Measurements from ENCODE around the gene TTC39A.

TTC39A gene

DNA sequence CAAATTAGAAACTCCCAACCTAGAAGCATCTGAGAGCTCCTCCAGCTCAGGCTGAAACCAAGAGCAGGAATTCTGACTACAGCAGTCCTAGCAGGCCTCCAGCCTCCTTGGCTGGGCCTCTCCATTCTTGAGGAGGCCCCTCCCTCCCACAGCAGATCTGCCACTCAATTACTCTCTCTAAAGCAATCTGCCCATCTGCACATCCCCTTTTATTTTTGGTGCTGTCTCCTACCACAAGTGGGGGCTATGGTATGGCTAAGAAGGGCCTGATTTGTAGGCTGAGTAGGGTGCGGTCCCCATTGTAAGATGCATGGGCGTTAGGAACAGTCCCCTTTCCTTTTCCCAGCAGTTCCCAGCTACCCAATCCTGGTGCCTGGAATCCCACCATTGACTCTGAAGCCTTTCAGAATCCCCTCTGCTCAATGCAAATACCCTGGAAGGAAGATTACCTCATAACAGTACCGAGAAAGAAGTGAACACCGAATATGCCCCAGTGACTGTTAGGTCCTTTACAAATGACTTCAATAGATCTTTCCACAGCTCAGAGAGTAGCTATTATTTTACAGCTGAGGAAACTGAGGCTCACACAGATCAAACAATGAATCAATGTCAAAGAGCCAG is 11.6 kb upstream of the TTC39A start:
- H3K4me3 ChIP-seq (ENCODE audit: low read length): no peak overlapping the region
- no peak for DNase-seq (ENCODE audit: low read depth)
- TF ChIP-seq, protein P1, sequence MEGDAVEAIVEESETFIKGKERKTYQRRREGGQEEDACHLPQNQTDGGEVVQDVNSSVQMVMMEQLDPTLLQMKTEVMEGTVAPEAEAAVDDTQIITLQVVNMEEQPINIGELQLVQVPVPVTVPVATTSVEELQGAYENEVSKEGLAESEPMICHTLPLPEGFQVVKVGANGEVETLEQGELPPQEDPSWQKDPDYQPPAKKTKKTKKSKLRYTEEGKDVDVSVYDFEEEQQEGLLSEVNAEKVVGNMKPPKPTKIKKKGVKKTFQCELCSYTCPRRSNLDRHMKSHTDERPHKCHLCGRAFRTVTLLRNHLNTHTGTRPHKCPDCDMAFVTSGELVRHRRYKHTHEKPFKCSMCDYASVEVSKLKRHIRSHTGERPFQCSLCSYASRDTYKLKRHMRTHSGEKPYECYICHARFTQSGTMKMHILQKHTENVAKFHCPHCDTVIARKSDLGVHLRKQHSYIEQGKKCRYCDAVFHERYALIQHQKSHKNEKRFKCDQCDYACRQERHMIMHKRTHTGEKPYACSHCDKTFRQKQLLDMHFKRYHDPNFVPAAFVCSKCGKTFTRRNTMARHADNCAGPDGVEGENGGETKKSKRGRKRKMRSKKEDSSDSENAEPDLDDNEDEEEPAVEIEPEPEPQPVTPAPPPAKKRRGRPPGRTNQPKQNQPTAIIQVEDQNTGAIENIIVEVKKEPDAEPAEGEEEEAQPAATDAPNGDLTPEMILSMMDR (conservative IDR thresholded peaks at IDR 0.05; ENCODE audit: low read length): no peak

DNA sequence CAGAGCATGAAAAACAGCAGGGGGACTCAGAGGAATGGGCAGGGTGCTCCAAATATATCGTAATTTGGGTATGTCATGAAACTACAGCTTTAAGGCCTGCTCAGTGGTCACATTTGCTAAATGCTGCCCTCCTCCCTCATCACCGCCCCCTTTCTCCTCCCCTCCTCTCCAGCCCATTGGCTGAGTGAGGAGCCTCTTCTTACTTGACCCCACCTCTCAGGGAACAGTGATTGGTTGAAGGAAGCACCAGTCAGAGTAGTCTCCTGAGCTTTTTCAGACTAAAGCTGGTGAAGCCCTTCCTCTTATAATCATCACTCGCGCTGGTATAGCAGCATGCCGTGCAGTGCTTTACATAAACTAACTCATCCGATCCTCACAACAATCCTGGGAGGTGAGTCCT is 10.0 kb upstream of the TTC39A start:
- TF ChIP-seq, protein P1 (conservative IDR thresholded peaks at IDR 0.05; ENCODE audit: low read length): no peak
- no peak overlapping the region for H3K4me3 ChIP-seq (ENCODE audit: low read length)
- DNase-seq (ENCODE audit: low read depth): no peak

DNA sequence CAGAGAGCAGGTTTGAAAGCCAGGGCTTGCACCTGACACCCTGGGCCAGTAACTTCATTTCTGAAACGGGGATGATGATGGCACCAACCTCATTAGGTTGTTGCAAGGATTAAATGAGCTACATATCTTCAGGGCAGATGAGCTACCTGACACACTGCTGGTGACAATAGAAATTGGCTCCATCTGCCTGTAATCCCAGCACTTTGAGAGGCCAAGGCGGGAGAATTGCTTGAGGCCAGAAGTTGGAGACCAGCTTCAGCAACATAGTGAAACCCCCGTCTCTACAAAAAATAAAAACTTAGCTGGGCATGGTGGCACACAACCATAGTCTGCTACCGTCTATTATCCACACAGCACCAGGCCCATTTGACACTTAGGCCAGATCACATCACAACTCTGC is 6.3 kb upstream of the TTC39A start:
- TF ChIP-seq, protein P1 (conservative IDR thresholded peaks at IDR 0.05; ENCODE audit: low read length): no peak
- H3K4me3 ChIP-seq (ENCODE audit: low read length): no peak overlapping the region
- DNase-seq (ENCODE audit: low read depth): no peak

DNA sequence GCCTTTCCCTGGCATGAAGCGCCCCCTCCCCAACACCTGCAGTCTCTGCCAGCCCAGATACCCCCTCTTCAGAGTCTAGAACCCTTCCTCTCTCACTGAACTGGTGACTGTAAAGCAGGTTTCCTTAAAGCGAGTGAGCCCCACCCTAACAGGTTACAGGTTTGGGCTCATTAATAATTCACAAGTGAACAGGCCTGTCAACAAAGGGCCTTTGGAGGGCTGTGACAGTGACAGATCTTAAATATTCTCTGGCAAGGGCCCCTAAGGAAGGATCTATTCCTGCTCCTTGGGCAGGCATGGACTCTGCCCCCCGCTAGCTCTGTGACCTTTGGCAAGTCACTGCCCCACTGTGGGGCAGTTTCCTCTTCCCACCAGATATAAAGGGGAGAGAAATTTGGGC is 5.6 kb upstream of the TTC39A start:
- no peak overlapping the region for H3K4me3 ChIP-seq (ENCODE audit: low read length)
- TF ChIP-seq, protein P1 (conservative IDR thresholded peaks at IDR 0.05; ENCODE audit: low read length): no peak
- DNase-seq (ENCODE audit: low read depth): no peak

DNA sequence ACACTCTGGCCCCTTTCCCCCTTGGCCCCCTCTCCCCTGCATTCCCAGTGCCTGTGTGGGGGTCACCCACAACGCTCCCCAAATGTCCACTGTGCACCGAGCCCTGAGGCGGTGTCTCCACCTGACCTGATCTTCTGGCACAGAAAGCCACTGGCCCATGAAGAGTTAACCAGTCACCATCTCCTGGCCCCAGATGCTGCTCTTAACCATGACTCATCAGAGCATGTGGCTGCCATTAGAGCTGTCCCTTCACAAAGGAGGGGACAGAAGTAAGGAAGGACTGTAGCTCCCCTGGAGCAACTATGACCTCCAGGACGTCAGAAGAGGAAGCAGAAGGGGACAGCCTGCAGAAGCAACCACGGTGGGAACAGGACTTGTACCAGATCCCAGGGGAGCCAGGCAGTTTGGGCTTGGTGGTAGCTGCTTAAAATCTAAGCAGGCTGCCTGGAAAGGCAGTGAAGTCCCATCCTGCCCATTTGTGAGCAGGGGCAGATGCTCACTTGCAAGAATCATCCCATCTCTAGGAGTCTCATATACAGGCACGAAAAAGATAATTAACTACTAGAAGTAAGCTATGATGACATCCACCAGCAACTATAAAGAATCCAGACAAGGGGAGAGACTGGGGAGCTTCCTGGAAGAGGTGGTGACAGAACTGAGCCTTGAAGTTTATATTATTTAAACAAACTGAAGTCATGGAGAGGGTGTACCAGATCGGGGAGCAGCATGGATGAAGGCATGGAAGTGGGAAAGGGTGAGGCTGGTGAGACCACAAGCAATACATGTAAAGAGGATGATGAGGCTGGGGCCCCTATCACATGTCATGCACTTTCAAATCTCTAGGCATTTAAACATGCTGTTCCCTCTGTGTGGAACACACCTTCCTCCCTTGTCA is 1.1 kb upstream of the TTC39A start:
- H3K4me3 ChIP-seq (ENCODE audit: low read length): no peak overlapping the region
- TF ChIP-seq, protein P1 (conservative IDR thresholded peaks at IDR 0.05; ENCODE audit: low read length): no peak
- DNase-seq (ENCODE audit: low read depth): peak; percentile 48

DNA sequence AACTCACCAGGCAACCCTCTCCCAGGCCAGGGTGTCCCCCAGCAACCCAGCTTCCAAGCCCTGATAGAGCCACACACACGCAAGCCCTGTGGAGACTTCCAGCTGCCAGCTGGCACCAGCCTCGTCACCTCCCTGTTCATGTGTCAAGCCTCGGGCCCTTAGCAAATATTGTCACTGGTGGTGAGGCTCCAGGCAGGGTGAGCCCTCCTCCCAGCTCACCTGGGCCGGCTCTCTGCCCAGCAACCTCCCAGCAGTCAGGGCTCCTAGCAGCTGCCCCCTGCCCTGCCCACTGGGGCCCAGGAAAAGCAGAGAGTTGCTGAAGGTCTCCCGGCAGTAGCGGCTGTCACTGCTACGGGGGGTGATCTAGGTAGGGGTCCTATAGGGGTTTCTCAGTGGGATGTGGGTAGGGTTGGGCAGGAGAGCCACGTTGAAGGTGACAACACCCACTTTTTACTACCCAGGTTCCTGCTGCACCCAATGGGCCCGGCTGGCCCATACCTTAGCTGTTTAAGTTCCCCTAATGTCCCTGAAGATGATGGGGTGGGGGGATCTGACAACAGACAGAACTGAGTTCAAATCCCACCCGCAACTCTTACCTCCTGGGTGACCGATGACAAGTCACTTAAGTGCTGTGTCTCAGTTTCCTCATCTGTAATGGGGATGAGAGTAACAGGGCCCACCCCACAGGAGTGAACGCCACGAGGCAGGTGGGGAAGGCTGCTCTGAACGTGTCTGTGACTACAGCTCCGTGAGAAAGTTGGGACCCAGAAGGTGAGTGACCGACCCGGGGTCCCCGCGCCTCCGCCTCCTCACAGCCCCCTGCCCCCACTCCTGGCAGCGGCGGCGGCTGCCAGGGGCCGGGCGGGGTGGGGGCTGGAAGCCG is 678 bp downstream of the TTC39A start:
- no peak overlapping the region for H3K4me3 ChIP-seq (ENCODE audit: low read length)
- TF ChIP-seq, protein P1 (conservative IDR thresholded peaks at IDR 0.05; ENCODE audit: low read length): no peak

More for the DNA sequence above, 678 bp downstream of the TTC39A start:
- DNase-seq (ENCODE audit: low read depth): no peak
